Thoracic aorta (tissue), 2 donors: ENCODE data around the gene IFNA1. TPM values are rescaled to one million over a fixed set of nuclear protein-coding genes. Genes with fewer than 3 reads are reported as not detected.

Experiments
- ATAC-seq: fragments of 150-250 bp; one replicate; pipeline ENCODE4 v1.8.0; 2017; ENCODE audit warnings: low read depth; ENCODE audit not compliant: insufficient number of reproducible peaks, low FRiP score
- DNase-seq: peaks from one replicate; pipeline ENCODE4 v3.0.0-alpha.2; 2020; ENCODE audit warnings: low spot score
- H3K27ac ChIP-seq, 2 donors: fragments of 200-600 bp; sonication (generic); 1 replicate in 1 of 2; 2 replicates in 1 of 2; pipeline ENCODE4 v1.5.1; 2016; ENCODE audit warnings: mild to moderate bottlenecking in 2 of 2, moderate library complexity in 2 of 2
- H3K27me3 ChIP-seq: fragments of 200-600 bp; sonication (generic); replicated peaks from 2 replicates; pipeline ENCODE4 v1.6.0; 2016; ENCODE audit warnings: mild to moderate bottlenecking; ENCODE audit not compliant: insufficient read depth
- H3K36me3 ChIP-seq: fragments of 200-600 bp; sonication (generic); one replicate; pipeline ENCODE4 v1.5.1; 2016
- H3K4me1 ChIP-seq, 2 donors: fragments of 200-600 bp; sonication (generic); 1 replicate in 1 of 2; 2 replicates in 1 of 2; pipeline versions ENCODE4 v1.5.1 to v1.6.0; 2016; ENCODE audit warnings: low read depth in 2 of 2, mild to moderate bottlenecking in 1 of 2; ENCODE audit not compliant: control insufficient read depth in 1 of 2
- H3K4me3 ChIP-seq: fragments of 200-600 bp; sonication (generic); 2 replicates; pipeline ENCODE4 v1.5.1; 2016; ENCODE audit warnings: mild to moderate bottlenecking
- H3K9me3 ChIP-seq: fragments of 200-600 bp; sonication (generic); 2 replicates; pipeline ENCODE4 v1.5.1; 2016
- total RNA-seq, 2 donors: library from RNA; depleted of rRNA; stranded (reverse); fragments of >200 nt; gene quantifications; one replicate each; pipeline versions ENCODE4 v1.1.0 to v1.2.3, GENCODE V29; 2016
- TF ChIP-seq, protein P1 (sequence below): fragments of 200-600 bp; sonication (generic); IDR thresholded peaks from one replicate; pipeline ENCODE4 v1.5.1; 2019; ENCODE audit warnings: antibody characterized with exemption

IFNA1 gene
- total RNA-seq, 2 donors from 2014 or later: not detected

DNA sequence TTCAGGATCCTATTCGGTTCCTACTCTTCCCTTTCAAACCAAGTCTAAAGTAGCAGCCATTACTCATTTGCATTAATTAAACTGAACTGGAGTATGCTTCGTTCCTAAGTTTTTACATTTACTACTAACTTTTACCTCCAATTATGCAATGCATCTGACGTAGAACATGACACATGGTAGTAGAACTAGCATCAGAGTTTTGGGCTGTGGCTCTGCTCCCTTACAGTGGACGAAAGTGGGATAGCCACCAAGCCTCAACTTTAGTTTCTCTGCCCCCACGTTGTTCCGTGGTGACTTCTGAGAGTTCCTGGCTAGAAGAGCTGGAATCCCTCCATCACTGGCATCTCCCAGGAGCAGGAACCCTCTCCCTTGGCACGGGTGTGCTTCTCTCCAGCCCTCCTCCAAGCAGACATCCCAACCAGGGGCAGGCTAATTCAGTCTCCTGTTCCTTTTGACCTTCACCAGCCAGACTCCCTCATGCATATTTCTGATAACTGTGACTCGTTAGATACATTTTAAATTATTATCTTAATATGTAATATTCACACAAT lies 39.0 kb downstream of the IFNA1 start:
- TF ChIP-seq, protein P1, sequence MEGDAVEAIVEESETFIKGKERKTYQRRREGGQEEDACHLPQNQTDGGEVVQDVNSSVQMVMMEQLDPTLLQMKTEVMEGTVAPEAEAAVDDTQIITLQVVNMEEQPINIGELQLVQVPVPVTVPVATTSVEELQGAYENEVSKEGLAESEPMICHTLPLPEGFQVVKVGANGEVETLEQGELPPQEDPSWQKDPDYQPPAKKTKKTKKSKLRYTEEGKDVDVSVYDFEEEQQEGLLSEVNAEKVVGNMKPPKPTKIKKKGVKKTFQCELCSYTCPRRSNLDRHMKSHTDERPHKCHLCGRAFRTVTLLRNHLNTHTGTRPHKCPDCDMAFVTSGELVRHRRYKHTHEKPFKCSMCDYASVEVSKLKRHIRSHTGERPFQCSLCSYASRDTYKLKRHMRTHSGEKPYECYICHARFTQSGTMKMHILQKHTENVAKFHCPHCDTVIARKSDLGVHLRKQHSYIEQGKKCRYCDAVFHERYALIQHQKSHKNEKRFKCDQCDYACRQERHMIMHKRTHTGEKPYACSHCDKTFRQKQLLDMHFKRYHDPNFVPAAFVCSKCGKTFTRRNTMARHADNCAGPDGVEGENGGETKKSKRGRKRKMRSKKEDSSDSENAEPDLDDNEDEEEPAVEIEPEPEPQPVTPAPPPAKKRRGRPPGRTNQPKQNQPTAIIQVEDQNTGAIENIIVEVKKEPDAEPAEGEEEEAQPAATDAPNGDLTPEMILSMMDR: no peak
- Histone ChIP-seq H3K4me1 (no peaks in the 10 kb centered on the region), H3K9me3 (no peaks in the 10 kb centered on the region), H3K4me3 (no peak overlapping the region), H3K27ac (no peak overlapping the region), H3K36me3 (no peaks in the 10 kb centered on the region), H3K27me3 (no peaks in the 10 kb centered on the region)
- no peak for ATAC-seq
- no peak for DNase-seq

DNA sequence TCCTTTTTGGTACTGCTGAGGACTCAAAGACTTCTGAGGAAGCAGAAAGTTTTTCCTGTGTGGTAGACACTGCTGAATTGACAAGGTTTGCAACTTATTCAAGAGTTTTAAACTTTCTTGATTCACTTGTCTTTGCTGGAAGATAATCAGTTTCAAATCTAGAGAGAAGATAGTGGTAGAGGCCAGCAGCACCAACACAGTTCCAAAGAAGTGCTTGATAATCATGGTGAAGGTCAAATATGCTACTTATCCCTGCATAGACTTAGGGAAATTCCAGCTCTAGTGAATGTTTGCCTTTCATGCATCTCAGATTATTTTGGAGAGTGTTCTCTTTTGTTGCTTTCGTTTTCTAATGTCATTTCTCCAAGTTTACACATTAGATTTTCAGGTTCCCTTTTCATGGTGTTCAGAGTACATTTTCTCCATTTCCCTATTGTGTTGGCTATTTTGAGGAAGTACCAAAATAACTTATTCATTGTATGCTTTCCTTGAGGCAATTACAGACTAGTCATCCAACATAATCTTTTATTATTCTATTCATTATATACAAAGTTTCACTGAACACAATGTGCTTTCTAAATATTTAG lies 41.3 kb downstream of the IFNA1 start:
- Histone ChIP-seq H3K27ac (no peak overlapping the region), H3K4me3 (peak overlapping the region; percentile 14), H3K27me3 (no peaks in the 10 kb centered on the region), H3K9me3 (peaks cover 3% of the 10 kb centered on the region), H3K4me1 (no peaks in the 10 kb centered on the region), H3K36me3 (no peaks in the 10 kb centered on the region)
- ATAC-seq (no peak), DNase-seq (no peak)
- TF ChIP-seq, protein P1: no peak

- ATAC-seq (no peak), DNase-seq (no peak)
- peaks cover 3% of the 10 kb centered on the region for H3K9me3 ChIP-seq
- H3K27ac ChIP-seq: no peak within 1 kb of the TSS
- no peaks in the 10 kb centered on the region for H3K27me3 ChIP-seq
- H3K4me1 ChIP-seq: no peaks in the 10 kb centered on the region
- TF ChIP-seq, protein P1: no peak
- H3K4me3 ChIP-seq: peak within 1 kb of the TSS; percentile 14
- H3K36me3 ChIP-seq: no peaks in the 10 kb centered on the region
Measured at GRCh38 chr9:21482213-21482612, 42.0 kb downstream of the IFNA1 start, which contains the start of gene IFNE. Gene IFNE, minus strand, starts transcription at chr9:21482313. Its CDS starts 619 bp downstream, at chr9:21481694.

Other genes with a start within 250 kb of the IFNA1 start
- not detected for gene IFNA7, start 238.2 kb upstream of the IFNA1 start, total RNA-seq
- gene IFNA10, start 233.3 kb upstream of the IFNA1 start, total RNA-seq: not detected
- not detected for gene IFNA16, start 223.1 kb upstream of the IFNA1 start, total RNA-seq
- gene IFNA17, start 212.2 kb upstream of the IFNA1 start, total RNA-seq: not detected
- gene IFNA14, start 200.4 kb upstream of the IFNA1 start, total RNA-seq: not detected
- 1 to 10 TPM in 1 of 2 donors, under 1 TPM in 1; 0.68 to 2.5 TPM for gene IFNA5, start 135.1 kb upstream of the IFNA1 start, total RNA-seq
- gene KLHL9, start 105.0 kb upstream of the IFNA1 start, total RNA-seq: 10 to 100 TPM; 14.9 to 23.4 TPM
- not detected for gene IFNA6, start 89.6 kb upstream of the IFNA1 start, total RNA-seq
- not detected for gene IFNA13, start 72.4 kb upstream of the IFNA1 start, total RNA-seq
- gene IFNA2, start 55.0 kb upstream of the IFNA1 start, total RNA-seq: not detected
- not detected for gene IFNA8, start 31.3 kb upstream of the IFNA1 start, total RNA-seq
- not detected for gene IFNE, start 41.9 kb downstream of the IFNA1 start, total RNA-seq